Measurements from ENCODE around the gene SFXN2.
"Not testable (repeated sequence)": the region's sequence is repeated elsewhere in the genome, so short reads cannot be mapped to it uniquely, and the experiment has no call there.

SFXN2 gene

GRCh38 chr10:102715880-102716279 is 1.4 kb downstream of the SFXN2 start:
- DNase-seq (ENCODE audit: extremely low spot score) = no peak
- TF ChIP-seq CTCF (IDR thresholded peaks at IDR 0.05; ENCODE audit: control extremely low read depth, extremely low read depth, low read depth, missing control alignments) = no peak
- ChIA-PET CTCF (interaction anchor here (0.6 kb wide), 1 partner anchor 320 kb away, joined by 3 read pairs; no protein-coding TSS in a partner anchor), POLR2A (no interaction called here)

- CTCF ChIA-PET; DNase-seq (ENCODE audit: extremely low spot score): not testable (repeated sequence)
- POLR2A ChIA-PET = interaction anchor here (0.7 kb wide), 1 partner anchor 90 kb away, joined by 6 read pairs; no protein-coding TSS in a partner anchor
Measured at GRCh38 chr10:102716900-102717565, 2.6 kb downstream of the SFXN2 start.

GRCh38 chr10:102718220-102718619 is 3.8 kb downstream of the SFXN2 start:
- CTCF ChIA-PET = interaction anchor here (1.6 kb wide), 1 partner anchor 9 kb away, joined by 6 read pairs; no protein-coding TSS in a partner anchor
- TF ChIP-seq CTCF (IDR thresholded peaks at IDR 0.05; ENCODE audit: control extremely low read depth, extremely low read depth, low read depth, missing control alignments) = no peak
- no peak for DNase-seq (ENCODE audit: extremely low spot score)
- POLR2A ChIA-PET = no interaction called here

GRCh38 chr10:102720337-102720736 is 5.9 kb downstream of the SFXN2 start:
- CTCF ChIA-PET = interaction anchor here (0.8 to 3.3 kb wide), 10 partner anchors 10 to 216 kb away, joined by 3 to 10 read pairs (median 3); partner anchors contain the start of gene SUFU
- POLR2A ChIA-PET = no interaction called here
- no peak for DNase-seq (ENCODE audit: extremely low spot score)
- TF ChIP-seq CTCF (IDR thresholded peaks at IDR 0.05; ENCODE audit: control extremely low read depth, extremely low read depth, low read depth, missing control alignments) = no peak

GRCh38 chr10:102720775-102721301 is 6.4 kb downstream of the SFXN2 start:
- POLR2A ChIA-PET = no interaction called here
- DNase-seq (ENCODE audit: extremely low spot score) = no peak
- no peak for TF ChIP-seq CTCF (IDR thresholded peaks at IDR 0.05; ENCODE audit: control extremely low read depth, extremely low read depth, low read depth, missing control alignments)
- CTCF ChIA-PET = interaction anchor here (0.9 to 3.3 kb wide), 11 partner anchors 8 to 217 kb away, joined by 3 to 10 read pairs (median 3); partner anchors contain the start of genes SUFU and WBP1L

GRCh38 chr10:102721954-102722353 is 7.5 kb downstream of the SFXN2 start:
- CTCF ChIA-PET = interaction anchor here (0.9 to 3.3 kb wide), 3 partner anchors 9 to 21 kb away, joined by 3 to 10 read pairs (median 4); partner anchors contain the start of gene WBP1L
- POLR2A ChIA-PET = no interaction called here
- TF ChIP-seq CTCF (IDR thresholded peaks at IDR 0.05; ENCODE audit: control extremely low read depth, extremely low read depth, low read depth, missing control alignments) = no peak
- DNase-seq (ENCODE audit: extremely low spot score) = no peak

GRCh38 chr10:102723989-102724388 is 9.6 kb downstream of the SFXN2 start:
- DNase-seq (ENCODE audit: extremely low spot score) = no peak
- ChIA-PET CTCF (interaction anchor here (1.1 to 1.3 kb wide), 2 partner anchors 9 to 178 kb away, joined by 3 read pairs; partner anchors contain the start of genes ARL3 and SFXN2), POLR2A (no interaction called here)
- no peak for TF ChIP-seq CTCF (IDR thresholded peaks at IDR 0.05; ENCODE audit: control extremely low read depth, extremely low read depth, low read depth, missing control alignments)
